Fibroblast of mammary gland (primary cell): Measurements from ENCODE around the gene PRAME.
"Not testable (repeated sequence)": the region's sequence is repeated elsewhere in the genome, so short reads cannot be mapped to it uniquely, and the experiment has no call there.

Experiments
- DNase-seq: peaks from one replicate; pipeline ENCODE4 v3.0.0-alpha.2; 2010; ENCODE audit warnings: low read depth
- H3K4me3 ChIP-seq: 2 replicates; pipeline ENCODE4 v1.5.1; 2011; ENCODE audit warnings: low read depth, mild to moderate bottlenecking, low read length, moderate library complexity; ENCODE audit not compliant: control insufficient read depth
- TF ChIP-seq, protein P1 (sequence below): conservative IDR thresholded peaks from 2 replicates; pipeline ENCODE4 v1.5.1; 2011; ENCODE audit warnings: low read depth, low read length, inconsistent platforms; ENCODE audit not compliant: control insufficient read depth, insufficient read depth

The PRAME gene

GRCh38 chr22:22533417-22533816, 25.6 kb downstream of the PRAME start:
- DNase-seq = no peak
- H3K4me3 ChIP-seq = no peak overlapping the region

DNA sequence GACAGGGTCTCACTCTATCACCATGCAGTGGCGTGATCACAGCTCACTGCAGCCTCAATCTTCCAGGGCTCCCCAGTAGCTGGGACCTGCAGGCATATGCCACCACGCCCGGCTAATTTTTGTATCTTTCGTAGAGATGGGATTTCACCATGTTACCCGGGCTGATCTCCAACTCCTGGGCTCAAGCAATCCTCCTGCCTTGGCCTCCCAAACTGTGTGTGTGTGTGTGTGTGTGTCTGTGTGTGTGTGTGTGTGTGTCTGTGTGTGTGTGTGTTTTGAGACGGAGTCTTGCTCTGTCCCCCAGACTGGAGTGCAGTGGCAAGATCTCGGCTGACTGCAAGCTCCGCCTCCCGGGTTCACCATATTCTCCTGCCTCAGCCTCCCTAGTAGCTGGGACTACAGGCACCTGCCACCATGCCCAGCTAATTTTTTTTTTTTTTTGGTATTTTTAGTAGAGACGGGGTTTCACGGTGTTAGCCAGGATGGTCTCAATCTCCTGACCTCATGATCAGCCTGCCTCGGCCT, 26.5 kb downstream of the PRAME start:
- H3K4me3 ChIP-seq, DNase-seq: not testable (repeated sequence)

More at GRCh38 chr22:22533417-22533816, 25.6 kb downstream of the PRAME start:
- TF ChIP-seq, protein P1, sequence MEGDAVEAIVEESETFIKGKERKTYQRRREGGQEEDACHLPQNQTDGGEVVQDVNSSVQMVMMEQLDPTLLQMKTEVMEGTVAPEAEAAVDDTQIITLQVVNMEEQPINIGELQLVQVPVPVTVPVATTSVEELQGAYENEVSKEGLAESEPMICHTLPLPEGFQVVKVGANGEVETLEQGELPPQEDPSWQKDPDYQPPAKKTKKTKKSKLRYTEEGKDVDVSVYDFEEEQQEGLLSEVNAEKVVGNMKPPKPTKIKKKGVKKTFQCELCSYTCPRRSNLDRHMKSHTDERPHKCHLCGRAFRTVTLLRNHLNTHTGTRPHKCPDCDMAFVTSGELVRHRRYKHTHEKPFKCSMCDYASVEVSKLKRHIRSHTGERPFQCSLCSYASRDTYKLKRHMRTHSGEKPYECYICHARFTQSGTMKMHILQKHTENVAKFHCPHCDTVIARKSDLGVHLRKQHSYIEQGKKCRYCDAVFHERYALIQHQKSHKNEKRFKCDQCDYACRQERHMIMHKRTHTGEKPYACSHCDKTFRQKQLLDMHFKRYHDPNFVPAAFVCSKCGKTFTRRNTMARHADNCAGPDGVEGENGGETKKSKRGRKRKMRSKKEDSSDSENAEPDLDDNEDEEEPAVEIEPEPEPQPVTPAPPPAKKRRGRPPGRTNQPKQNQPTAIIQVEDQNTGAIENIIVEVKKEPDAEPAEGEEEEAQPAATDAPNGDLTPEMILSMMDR = no peak

- no peak for DNase-seq
- TF ChIP-seq, protein P1 = no peak
Observed at GRCh38 chr22:22531770-22532546, 27.1 kb downstream of the PRAME start.

DNA sequence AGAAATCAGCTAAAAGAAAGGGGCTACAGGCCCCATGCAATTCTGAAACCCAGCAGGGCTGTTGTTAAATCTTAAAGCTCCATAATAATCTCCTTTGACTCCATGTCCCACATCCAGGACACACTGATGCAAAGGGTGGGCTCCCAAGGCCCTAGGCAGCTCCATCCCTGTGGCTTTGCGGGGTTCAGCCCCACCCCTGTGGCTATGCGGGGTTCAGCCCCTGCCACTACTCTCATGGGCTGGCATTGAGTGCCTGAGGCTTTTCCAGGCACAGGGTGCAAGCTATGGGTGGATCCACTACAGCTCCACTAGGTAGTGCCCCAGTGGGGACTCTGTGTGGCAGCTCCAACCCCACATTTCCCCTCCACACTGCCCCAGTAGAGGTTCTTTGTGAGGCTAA, 30.3 kb downstream of the PRAME start:
- H3K4me3 ChIP-seq = no peak overlapping the region
- DNase-seq = no peak
- TF ChIP-seq, protein P1 = no peak

More at GRCh38 chr22:22531770-22532546, 27.1 kb downstream of the PRAME start:
- no peak overlapping the region for H3K4me3 ChIP-seq

- TF ChIP-seq, protein P1 = no peak
- DNase-seq = peak; percentile 24
- no peak overlapping the region for H3K4me3 ChIP-seq
Observed at GRCh38 chr22:22527312-22527711, 31.8 kb downstream of the PRAME start.

DNA sequence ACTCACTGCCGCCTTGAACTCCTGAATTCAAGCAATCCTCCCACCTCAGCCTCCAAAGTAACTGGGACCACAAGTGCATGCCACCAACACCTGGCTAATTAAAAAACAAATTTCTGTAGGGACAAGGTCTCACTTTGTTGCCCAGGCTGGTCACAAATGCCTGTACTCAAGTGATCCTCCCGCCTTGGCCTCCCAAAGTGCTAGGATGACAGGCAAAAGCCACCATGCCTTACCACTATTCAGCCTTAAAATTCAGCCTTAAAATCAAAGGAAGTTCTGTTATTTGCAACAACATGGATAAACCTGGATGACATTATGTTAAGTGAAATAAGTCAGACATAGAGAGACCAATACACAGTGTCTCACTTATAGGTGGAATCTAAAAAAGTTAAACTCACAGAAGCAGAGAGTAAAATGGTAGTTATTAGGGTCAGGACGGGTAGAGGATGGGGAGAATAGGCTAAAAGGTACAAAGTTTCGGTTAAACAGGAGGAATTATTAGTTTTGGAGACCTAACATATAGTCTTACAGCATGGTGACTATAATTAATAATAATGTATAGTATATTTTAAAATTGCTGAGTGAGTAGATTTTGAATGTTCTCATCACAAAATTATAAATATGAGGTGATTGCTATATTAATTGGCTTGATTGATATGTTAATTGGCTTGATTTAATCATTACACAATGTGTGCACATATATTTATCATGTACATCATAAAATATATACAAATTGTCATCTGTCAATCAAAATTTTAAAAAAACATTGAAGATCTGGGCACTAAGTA, 32.7 kb downstream of the PRAME start:
- no peak overlapping the region for H3K4me3 ChIP-seq

More for the DNA sequence above, 32.7 kb downstream of the PRAME start:
- DNase-seq = no peak
- TF ChIP-seq, protein P1 = no peak
